COLO668 (cell line): Measurements from ENCODE around the gene BMERB1.

Experiments
- DNase-seq: peaks from one replicate; lab custom pipeline; 2025; ENCODE audit not compliant: unreplicated experiment; lab: John Stamatoyannopoulos, UW

BMERB1 gene

DNA sequence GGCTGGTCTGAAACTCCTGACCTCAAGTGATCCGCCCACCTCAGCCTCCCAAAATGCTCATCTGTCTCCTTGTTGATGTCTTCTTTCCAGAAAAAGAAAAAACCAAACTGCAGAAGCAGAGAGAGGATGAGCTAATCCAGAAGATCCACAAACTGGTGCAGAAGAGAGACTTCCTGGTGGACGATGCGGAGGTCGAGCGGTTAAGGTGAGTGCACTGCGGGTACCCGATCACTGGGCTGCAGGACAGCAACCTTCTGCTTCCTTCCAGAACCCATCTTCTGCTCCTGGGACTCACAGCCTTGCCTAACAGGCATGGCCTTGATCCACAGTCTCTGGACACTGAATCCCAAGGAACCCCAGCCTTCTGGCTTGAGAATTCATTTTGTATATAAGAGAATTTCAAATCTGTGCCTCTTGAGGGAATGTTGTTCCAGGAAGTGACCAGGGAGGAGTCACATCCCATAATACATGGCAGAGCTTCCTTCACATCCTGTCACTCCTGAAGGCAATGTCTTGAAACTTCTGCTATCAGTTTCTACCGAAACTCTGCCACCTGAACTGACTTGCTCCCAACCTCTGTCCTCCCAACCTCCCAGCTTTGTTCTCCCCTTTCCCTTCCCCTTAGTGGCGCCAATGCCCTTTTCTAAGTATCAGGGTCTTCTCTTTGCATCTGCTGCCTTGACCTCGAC is 146.9 kb downstream of the BMERB1 start:
- no peak for DNase-seq

DNA sequence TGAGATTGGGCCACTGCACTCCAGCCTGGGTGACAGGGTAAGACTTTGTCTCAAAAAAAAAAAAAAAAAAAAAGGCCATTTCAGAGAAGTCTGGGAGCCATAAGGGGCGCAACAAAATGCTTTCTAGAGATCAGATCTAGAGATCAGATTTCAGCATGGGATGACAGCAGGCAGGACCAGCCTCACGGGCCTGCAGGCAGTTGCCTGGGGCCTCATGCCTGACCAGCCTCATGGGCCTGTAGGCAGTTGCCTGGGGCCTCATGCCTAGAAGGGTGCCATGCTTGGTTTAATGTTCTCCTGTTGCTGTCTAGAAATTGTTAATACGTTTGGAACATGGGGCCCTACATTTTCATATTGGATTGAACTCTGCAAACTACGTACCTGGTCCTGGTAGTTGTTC is 149.1 kb downstream of the BMERB1 start:
- DNase-seq = no peak

DNA sequence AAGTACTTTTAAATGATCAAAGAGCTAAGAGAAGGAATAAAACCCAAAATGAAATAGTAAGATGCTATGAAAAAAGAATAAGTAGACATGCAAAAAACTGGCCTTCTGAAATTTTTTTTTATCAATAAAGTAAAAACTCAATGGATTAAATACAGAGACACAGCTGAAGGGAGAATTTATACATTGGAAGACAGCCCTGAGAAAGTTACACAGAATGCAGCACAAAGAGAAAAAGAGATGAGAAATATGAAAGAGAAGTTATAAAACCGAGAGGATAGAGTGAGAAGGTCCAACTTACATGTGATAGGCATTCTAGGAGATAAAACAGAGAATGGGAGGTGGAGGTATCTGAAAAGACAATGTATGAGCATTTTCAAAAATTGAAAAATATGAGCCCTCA is 151.6 kb downstream of the BMERB1 start:
- DNase-seq = no peak

DNA sequence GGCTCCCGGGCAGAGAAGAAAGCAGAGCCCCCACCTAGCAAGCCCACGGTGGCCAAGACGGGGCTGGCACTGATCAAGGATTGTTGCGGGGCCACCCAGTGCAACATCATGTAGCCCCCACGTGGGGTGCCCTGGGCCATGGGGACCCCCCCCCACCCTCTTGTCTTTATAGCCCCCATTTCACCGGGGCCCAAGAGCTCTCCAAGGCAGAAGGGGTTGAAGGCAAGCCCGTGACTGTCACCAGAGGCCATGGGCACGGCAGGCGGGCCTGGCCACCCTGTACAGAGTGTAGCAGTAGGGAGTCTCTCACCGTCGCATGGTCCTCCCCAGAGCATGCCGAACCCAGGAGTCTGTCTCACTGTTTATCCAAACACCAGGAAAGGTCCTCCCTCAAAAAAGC is 152.3 kb downstream of the BMERB1 start:
- no peak for DNase-seq

DNA sequence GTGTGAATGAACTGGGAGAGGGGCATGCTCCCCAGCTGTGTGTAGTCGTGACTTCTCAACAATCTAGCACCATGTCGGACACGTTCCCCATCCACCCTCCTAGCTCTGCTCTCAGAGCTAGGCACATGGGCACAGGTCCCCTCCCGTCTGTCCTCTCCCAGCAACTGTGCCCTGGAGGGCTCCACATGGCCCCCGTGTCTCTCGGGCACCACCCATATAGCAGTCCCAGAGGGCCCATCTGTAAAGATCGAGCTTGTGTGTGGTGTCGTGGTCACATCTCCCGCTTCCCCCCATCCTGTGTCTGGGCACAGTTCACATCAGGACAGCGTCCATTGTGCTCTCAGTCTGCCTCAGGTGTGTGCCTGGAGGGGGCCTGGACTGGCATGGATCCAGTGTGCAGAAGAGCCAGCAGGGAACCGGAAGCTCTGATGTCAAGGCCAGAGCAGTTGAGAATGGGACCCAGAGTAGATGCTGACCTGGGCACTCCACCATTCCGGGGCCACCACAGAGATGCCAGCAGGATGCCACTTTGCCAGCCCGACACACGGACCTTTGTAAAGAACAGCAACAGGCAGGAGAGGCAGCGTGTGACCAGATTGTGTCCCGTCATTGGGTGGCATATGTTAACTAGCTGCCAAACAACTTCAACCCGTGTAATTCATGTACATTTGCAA is 152.9 kb downstream of the BMERB1 start:
- no peak for DNase-seq

DNA sequence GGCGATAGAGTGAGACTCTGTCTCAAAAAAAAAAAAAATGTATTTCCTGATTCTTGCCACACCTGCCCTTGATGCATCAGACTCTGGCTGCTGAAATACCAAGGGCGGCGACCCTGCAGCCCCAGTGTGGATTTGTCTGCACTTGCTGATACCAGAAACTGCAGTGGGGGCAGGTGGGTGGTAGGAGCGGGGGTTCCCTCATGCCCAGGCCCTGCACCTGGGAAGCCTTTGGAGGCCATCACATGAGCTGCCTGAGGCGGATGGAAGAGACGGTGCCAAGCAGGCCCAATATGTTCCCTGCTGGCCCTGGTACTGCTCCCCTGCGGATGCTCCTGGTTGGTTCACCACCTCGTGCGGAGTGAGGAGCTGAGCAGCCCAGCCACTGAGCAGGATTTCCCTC is 157.9 kb downstream of the BMERB1 start:
- DNase-seq = peak; percentile 16

DNA sequence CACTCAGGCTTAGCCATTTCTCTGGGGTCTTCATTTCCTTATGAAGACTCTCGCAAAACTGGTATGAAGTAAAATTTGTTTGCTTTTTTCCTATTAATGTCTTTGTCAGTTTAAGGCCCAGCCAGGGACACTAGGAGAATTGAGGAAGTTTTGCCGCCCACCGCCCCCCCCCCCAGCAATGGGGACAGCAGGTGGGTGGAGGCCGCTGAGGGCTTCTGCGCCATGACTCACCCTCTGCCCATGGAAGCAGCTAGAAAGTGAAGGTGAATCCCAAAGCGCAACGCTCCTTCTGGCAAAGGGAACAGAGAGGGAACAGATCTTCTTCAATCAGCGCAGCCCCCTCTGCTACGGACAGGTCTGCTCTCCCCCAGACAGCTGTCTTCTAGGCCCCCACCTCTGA is 158.8 kb downstream of the BMERB1 start:
- no peak for DNase-seq

DNA sequence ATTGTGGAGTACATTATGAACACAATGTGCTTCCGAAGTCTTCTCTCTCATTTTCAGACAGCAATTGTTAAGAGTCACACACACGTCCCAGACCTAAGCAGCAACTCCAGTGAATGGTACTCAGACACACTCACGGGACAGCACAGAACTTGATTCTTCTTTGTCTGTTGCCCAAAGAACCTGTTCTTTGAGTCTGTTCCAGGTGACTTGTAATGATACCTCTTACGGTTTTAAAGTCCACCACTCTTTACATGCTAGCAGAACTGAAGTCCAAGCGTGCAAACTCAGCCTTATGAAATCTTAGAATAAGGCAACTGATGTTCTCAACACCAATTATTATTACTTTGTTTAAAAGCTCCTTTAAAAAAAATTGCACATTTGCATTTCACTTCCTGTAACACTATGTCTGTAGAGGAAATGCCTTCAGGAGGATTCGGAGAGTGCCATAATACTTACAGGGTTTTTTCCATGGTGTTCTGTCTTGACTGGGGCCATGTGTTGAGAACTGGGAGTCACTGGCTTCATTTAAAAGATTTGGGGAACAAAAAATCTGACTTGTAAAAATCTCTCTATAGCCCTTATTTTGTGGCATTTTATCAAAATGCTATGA is 160.4 kb downstream of the BMERB1 start:
- DNase-seq = no peak

DNA sequence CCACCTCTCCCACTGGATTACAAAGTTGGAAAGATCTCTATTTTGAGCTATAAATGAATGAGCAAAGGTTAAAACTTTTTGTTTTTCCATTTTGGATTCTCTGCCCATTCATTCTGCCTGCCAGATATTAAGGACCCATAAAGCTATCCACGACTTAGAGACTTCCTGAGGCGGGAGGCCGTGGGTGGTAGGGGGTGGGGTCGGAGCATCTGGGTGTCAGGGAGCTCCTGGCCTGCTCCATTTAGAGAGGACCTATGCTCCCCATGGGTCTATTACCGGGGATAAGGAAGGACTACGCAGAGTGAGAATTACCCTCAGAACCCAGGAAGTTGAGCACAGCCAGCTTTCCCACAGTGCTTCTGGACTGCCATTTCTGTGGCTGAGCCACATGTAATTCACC is 162.7 kb downstream of the BMERB1 start:
- DNase-seq = no peak

DNA sequence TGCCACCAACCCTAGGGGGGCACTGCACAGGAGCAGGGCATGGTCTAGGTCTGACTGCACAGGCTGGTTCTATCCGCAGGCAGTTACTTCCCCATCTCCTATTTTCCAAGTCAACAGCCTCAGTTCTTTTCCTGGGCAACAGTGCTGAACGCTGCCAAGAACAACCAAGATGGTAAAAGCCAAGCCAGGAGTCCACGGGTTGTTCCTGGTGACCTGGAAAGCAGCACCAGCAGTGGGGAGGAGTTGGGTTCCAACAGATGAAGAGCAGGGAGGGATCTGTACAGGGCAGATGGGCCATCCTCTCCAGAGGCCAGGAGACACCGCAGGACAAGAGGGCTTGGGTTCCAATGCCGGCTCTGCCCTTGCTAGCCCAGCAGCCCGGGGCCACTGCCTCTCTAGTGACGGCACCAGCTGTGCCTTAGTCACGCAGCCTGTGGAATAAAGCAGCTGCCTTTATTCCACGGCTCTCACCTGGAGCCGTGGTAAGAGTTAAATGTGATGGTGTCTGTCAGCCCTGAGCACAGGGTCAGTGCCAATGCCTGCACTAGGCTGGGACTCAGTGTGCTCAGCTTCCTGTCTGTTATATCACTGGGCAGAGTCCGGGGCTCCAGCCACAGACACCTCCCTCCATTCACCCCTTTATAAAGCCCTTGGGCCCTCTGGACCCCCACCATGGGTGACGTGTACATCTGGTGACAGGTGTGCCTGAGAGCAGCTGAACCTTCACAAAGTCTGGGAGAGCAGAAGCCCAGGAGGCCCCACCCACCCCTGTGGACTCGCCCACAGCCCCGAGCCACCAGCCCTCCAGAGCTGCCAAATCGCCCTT is 163.6 kb downstream of the BMERB1 start:
- no peak for DNase-seq

DNA sequence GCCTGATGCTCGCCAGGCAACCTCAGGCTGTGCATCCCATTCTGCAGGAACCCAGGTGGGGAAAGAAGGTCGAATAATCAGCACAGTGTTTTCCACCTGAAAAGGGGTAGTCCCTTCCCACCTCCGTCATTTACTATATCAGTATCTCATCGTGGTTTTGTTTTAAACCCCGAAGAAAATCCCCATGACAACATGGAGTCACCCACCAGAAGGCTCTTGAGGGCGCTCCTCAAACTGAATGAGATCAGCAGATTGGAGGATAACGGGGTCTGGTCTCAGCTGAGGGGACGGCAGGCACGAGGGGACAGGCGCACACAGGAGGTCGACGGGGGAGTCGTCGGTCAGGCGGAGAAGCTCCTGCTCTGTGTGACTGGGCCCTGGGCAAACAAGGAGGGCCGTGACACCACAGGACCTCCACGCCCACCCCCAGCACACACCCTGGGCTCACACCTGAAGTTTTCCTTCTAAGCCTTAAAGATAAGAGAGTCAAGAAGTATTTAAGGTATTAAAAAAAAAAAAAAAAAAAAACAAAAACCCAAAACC is 164.3 kb downstream of the BMERB1 start:
- DNase-seq = no peak

DNA sequence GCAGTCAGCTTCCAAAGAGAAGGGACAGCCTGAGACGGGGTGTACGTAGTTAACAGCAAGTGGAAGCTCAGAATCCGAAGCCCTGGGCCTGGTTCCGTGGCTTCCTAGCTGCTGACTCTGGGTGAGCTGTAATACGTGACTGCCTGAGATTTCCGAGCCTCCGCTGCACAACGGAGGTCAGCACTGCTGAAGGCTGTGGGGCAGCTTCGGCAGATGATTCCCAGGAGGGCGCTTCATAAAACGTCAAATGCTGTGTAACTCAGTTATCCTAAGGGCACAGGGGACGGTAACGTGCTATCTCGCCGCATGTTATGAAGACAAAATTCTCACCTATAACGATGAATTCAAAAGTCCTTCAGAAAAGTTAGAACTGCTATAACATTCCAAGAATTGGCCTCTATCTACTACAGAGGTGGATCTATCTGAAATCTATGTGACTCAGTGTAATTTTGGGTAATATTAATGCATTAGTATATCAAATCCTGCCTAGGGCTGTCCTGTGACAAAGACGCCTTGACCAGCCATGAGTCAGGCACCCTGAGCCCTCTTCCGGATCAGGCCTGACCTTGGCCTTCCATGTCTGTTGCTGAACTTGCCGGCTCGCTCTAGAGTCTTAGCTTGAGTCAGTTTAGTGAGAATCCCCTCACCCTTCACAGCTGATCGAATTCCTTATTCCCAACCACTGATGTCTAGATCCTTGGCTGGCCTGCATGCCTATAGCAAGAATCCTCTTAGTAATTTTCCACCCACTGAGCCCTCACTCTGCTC is 165.1 kb downstream of the BMERB1 start:
- no peak for DNase-seq

DNA sequence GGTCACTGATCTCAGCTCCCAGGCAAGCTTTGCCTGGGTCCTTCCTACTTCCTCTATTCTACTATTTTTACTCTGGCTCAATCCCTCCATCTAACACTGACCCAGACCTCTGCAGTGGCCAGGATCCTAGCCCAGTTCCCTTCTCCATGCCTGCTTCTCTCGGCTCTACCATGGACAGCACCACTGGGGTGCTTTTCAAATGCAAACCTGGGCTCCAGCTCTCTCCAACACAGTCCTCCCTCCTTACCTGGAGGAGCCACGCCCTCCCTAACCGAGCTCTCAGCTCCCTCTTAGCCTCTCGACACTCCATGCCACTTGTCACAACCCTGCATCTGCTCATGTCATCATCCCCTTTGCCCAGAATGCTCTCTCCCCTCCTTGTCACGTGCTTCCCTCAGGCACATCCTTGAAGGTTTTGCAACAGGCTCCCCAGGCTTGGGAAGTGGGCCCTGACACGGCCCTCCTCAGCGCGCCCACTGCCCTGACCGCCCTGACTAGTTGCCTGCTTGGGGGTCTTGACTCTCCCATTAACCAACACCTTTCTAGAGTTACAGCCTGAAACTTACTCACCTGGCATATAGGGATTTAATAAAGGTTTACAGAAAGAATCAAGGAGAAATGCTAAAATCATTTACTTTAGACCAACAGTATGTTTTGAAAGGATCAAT is 167.0 kb downstream of the BMERB1 start:
- no peak for DNase-seq

DNA sequence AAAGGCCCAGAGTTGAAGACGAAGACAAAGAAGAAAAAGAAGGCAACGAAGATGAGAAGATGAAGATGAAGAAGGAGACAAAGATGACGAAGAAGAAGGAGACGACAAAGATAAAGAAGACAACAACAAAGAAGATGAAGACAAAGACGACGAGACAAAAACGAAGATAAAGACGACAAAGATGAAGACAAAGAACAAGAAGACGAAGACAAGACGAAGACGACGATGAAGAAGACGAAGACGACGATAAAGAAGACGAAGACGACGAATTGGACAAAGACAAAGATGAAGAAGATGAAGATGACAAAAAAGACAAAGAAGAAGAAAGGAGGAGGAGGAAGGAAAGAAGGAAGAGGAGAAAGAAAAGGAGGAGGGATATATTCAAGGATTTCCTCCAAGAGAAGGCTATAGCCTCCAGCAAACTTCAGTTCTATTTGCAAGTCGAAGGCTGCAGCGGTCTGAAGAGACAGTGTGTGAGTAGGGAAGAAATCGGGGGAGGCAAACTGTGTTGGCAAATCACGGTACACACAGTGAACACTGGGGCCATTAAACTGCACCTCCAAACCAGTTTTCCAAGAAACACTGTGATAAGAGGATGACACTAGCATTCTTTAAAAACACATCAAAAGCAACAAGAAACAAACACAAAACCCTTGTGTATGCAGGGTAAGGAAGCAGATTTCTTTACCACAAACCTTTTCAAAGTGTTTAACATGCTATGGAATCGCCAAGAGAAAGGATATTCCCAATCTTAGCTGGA is 168.1 kb downstream of the BMERB1 start:
- no peak for DNase-seq

DNA sequence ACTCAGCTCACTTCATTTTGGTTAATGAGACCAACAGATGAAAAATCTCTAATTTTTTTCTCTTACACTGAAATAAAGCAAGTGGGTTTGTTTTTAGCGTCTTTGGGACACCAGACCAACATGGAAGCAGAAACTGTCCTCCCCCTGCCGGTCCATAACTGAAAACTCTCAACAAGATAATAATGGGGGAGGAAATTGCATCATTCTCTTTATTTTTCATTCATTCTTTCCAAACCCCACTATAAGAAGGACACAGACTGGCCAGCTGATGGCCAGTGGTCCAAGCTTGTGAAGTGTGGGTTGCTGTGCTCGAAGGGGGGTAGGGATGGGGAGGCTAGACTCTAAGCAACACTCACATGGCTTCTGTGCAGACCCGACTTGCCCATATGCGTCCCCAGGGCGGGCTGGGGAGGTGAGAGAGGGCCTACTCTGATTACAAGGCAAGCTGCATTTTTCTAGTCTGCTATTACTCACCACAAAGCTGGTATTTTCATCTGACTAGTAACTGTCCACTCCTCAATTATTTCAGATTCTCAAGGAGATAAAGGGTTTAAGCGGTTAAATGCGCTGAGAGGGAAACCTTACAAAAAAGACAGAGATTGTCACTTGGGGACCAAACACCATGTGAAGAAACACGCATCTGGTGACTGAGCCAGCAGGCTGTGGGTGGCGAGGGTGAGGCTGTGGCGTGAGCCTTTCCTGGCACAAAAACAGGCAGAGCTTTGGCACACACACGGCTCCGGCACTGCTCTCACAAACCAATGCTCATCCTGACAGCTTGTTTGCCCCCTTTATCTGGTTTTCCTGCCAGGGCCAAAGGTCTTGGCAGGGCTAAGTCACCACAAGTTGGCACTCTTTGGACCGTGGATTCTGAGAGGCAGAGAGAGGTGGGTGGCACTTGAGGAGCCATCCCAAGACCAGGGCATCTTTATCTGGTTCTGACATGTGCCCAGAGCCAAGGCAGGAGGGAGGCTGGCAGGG is 170.4 kb downstream of the BMERB1 start:
- DNase-seq = no peak

DNA sequence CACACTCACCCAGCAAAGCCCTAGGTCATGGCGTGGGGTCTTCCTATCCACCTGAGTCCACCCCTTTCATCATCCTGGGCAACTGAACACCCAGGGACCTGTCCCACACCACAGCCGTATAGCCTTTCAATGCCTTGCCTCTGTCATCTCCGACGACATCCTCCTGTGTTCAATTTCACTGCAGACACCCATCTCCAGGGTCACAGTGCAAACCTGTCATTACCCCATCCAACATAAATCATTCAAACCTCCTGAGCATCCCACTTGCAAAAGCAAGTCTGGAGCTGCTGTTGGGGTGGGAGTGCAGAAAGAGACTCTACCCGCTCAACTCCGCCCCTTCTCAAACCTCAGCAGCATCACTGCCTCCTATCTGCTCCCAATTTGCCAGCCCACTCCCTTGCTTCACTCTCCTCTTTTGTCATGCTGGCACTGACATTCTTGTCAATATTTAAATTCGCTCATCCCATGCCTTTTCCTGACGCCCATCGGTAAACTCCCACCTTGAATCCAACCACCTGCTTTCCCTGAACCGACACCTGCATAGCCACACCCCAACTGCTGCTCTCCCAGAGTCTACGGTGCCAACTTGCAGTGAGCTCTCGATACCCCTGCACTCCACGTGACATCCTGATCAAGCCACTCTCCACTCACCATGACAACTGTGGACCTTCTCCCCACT is 171.6 kb downstream of the BMERB1 start:
- DNase-seq = peak; percentile 31

DNA sequence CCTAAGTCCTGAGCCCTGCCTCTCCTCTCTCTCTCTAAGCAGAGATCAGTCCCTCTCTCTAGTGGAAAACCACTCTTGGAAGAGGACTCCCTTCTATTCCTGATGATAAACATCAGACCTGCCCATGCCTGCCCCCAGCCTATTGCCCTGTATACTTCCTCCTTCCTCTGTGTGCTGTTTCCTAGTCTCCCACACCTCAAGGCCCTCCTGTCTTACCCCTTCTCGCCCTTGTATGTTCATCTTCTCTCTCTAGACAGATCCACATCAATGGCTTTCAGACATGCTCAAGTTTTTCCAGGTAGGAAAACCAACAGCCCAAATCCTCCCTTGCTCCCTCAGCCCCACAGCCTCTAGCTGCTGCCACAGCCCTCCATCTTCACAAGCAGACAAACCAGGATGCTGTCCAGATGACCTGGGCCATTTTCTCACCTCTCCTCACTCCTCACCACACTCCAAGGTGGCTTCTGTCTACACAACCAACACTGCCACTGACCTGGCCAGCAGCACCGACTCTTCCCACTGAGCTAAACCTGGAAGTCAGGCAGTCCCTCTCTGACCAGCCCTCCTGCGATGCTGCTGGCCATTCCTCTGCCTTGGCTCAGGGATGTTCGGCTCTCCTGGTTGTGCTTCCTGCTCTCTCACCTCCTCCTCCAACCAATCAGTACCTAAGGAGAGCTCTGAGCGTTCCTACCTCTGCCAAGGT is 172.3 kb downstream of the BMERB1 start:
- DNase-seq = no peak
